ENCODE measurements around the gene CCNDBP1. TPM values are rescaled to one million over a fixed set of nuclear protein-coding genes. Genes with fewer than 3 reads are reported as not detected.

CCNDBP1 gene
- total RNA-seq, 1 donor from 2014 or later = 31.1 TPM

DNA sequence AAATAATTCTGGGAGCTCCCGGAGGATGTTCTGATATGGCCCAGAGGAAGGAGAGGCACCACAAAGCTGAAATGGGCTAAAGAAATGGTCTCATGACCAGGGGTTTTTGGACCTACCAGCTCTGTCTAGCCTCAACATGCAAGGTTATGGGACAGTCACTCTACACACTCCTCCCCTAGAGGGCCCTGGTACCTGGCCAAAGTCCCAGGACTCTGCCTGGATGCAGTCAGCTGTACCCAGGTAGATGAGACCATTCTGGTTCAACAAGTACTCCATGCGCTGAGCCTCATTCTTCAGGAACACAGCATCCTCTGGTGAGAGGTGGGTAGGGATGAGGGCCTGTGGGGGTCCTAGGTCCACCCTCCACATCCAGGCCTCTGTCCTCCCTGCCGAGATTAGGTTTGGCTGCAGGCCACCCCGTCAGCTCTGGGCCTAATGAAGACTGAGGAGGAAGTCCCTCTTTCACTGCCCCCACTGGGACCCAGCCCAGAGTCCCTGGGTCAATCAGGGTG, 26.1 kb downstream of the CCNDBP1 start:
- Mint-ChIP-seq H3K4me3 (ENCODE audit: unreplicated experiment) (no peak overlapping the region), H3K9me3 (ENCODE audit: unreplicated experiment) (no peaks in the 10 kb centered on the region), H3K36me3 (ENCODE audit: low read depth, unreplicated experiment) (no peaks in the 10 kb centered on the region), H3K27me3 (ENCODE audit: unreplicated experiment) (peaks cover 10% of the 10 kb centered on the region), H3K4me1 (ENCODE audit: unreplicated experiment) (no peaks in the 10 kb centered on the region), H3K27ac (ENCODE audit: unreplicated experiment) (no peak overlapping the region)
- TF ChIP-seq, protein P1, sequence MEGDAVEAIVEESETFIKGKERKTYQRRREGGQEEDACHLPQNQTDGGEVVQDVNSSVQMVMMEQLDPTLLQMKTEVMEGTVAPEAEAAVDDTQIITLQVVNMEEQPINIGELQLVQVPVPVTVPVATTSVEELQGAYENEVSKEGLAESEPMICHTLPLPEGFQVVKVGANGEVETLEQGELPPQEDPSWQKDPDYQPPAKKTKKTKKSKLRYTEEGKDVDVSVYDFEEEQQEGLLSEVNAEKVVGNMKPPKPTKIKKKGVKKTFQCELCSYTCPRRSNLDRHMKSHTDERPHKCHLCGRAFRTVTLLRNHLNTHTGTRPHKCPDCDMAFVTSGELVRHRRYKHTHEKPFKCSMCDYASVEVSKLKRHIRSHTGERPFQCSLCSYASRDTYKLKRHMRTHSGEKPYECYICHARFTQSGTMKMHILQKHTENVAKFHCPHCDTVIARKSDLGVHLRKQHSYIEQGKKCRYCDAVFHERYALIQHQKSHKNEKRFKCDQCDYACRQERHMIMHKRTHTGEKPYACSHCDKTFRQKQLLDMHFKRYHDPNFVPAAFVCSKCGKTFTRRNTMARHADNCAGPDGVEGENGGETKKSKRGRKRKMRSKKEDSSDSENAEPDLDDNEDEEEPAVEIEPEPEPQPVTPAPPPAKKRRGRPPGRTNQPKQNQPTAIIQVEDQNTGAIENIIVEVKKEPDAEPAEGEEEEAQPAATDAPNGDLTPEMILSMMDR (IDR thresholded peaks at IDR 0.05; ENCODE audit: unreplicated experiment) = no peak
- DNase-seq (ENCODE audit: low spot score) = no peak

DNA sequence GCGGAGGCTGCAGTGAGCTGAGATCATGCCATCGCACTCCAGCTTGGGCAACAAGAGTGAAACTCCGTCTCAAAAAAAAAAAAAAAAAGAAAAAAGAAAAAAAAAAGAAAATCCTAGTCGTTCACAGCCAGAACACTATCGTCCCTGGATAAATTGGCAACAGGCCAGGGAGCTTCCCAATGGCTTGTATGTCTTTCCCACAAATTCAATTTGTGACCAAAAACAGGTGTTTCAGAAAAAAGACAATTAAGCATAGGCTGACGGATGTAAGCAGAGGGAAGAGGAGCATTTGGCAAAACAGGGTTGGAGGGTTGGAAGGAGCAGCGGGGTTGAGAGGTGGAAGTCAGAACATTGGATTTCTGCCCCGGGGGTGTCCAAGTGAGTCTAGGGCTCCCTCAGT, 27.1 kb downstream of the CCNDBP1 start:
- H3K4me1 Mint-ChIP-seq (ENCODE audit: unreplicated experiment) = no peaks in the 10 kb centered on the region
- H3K36me3 Mint-ChIP-seq (ENCODE audit: low read depth, unreplicated experiment) = no peaks in the 10 kb centered on the region
- H3K27ac Mint-ChIP-seq (ENCODE audit: unreplicated experiment) = no peak overlapping the region
- DNase-seq (ENCODE audit: low spot score) = no peak
- TF ChIP-seq, protein P1 (IDR thresholded peaks at IDR 0.05; ENCODE audit: unreplicated experiment) = no peak
- no peak overlapping the region for H3K4me3 Mint-ChIP-seq (ENCODE audit: unreplicated experiment)
- peaks cover 10% of the 10 kb centered on the region for H3K27me3 Mint-ChIP-seq (ENCODE audit: unreplicated experiment)
- H3K9me3 Mint-ChIP-seq (ENCODE audit: unreplicated experiment) = no peaks in the 10 kb centered on the region

DNA sequence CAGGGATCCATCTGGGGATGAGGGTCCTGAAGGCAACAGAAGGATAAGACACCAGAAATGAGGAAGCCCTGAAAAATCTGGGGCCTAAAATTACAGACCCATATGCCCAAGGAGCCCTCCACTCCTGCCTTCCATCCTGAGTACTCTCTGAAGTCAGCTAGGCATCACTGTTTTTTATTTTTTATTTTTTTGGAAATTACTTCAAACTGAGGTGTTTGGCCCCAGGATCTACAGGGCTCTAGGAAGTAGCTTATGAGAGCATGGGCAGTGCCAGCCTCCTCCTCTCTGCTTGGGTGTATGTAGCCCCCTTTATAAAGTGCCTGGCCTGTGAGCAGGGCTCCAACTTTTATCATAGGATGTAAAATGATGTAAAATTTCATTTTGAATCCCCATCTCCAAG, 27.7 kb downstream of the CCNDBP1 start:
- Mint-ChIP-seq H3K4me3 (ENCODE audit: unreplicated experiment) (no peak overlapping the region), H3K9me3 (ENCODE audit: unreplicated experiment) (no peaks in the 10 kb centered on the region), H3K36me3 (ENCODE audit: low read depth, unreplicated experiment) (no peaks in the 10 kb centered on the region), H3K27ac (ENCODE audit: unreplicated experiment) (no peak overlapping the region), H3K27me3 (ENCODE audit: unreplicated experiment) (peaks cover 10% of the 10 kb centered on the region), H3K4me1 (ENCODE audit: unreplicated experiment) (no peaks in the 10 kb centered on the region)
- TF ChIP-seq, protein P1 (IDR thresholded peaks at IDR 0.05; ENCODE audit: unreplicated experiment) = no peak
- no peak for DNase-seq (ENCODE audit: low spot score)

DNA sequence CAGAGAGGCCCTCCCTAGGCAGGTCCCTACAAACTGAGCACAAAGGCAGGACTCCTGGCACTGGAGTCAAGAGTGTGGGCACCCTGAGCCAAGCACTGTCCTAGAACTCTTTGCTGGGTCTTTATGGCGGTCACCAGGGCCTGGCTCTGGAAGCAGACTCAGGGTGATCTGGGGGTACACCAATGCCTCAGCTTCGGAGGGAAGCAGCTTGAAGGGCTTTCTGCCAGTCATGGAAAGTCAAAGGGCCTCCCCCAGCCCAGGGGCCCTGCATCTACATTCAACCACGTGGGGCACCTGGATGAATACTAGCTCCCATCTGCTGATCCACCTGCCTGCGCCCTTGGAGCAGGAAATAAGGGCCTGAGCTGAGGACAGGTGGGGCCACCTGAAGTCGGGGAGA, 28.3 kb downstream of the CCNDBP1 start:
- H3K36me3 Mint-ChIP-seq (ENCODE audit: low read depth, unreplicated experiment) = no peaks in the 10 kb centered on the region
- DNase-seq (ENCODE audit: low spot score) = no peak
- peaks cover 10% of the 10 kb centered on the region for H3K27me3 Mint-ChIP-seq (ENCODE audit: unreplicated experiment)
- H3K4me1 Mint-ChIP-seq (ENCODE audit: unreplicated experiment) = no peaks in the 10 kb centered on the region
- no peaks in the 10 kb centered on the region for H3K9me3 Mint-ChIP-seq (ENCODE audit: unreplicated experiment)
- TF ChIP-seq, protein P1 (IDR thresholded peaks at IDR 0.05; ENCODE audit: unreplicated experiment) = no peak
- H3K27ac Mint-ChIP-seq (ENCODE audit: unreplicated experiment) = no peak overlapping the region
- H3K4me3 Mint-ChIP-seq (ENCODE audit: unreplicated experiment) = no peak overlapping the region

DNA sequence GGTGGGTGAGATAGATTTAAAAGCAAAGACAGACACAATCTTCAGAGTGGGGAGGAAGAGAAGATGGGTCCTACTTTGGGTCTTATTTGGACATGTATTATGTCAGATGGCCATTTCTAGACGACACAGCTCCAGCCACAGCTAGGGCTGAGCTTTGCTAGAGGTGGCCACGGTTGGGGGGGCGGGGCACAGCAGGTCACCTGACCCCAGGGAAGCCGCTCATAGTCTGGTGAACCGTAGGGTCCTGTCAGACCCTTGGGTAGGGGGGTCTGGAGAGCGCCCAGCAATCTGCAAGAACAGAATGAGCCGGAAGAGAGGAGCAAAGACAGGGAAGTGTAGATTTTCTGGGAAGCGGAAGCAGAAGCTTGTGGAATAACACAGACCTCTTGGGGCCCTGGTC, 29.0 kb downstream of the CCNDBP1 start:
- DNase-seq (ENCODE audit: low spot score) = no peak
- no peak overlapping the region for H3K27ac Mint-ChIP-seq (ENCODE audit: unreplicated experiment)
- H3K4me1 Mint-ChIP-seq (ENCODE audit: unreplicated experiment) = no peaks in the 10 kb centered on the region
- TF ChIP-seq, protein P1 (IDR thresholded peaks at IDR 0.05; ENCODE audit: unreplicated experiment) = no peak
- H3K27me3 Mint-ChIP-seq (ENCODE audit: unreplicated experiment) = peaks cover 10% of the 10 kb centered on the region
- H3K4me3 Mint-ChIP-seq (ENCODE audit: unreplicated experiment) = no peak overlapping the region
- H3K36me3 Mint-ChIP-seq (ENCODE audit: low read depth, unreplicated experiment) = no peaks in the 10 kb centered on the region
- H3K9me3 Mint-ChIP-seq (ENCODE audit: unreplicated experiment) = no peaks in the 10 kb centered on the region

All from endothelial cell (in vitro differentiated cells).